Measurements from ENCODE around the gene ZNF385D.

GRCh38 chr3:21790466-21790865 is 39.5 kb upstream of the ZNF385D start:
- TF ChIP-seq CTCF (IDR thresholded peaks at IDR 0.05; ENCODE audit: borderline replicate concordance, extremely low read depth, low read length, poor library complexity, severe bottlenecking) (no peak), EZH2 (IDR thresholded peaks at IDR 0.05; ENCODE audit: borderline replicate concordance, low read depth, low read length, severe bottlenecking) (no peak)
